GM19397 (cell line): ENCODE measurements around the gene IGHMBP2.

Source experiments
- ATAC-seq: cut with Tn5 transposase; IDR thresholded peaks from one replicate; pipeline ENCODE4 v1.9.1; 2021; ENCODE audit warnings: mild to moderate bottlenecking, moderate library complexity; ENCODE audit not compliant: unreplicated experiment

Gene IGHMBP2

GRCh38 chr11:68978626-68978930, 74.9 kb downstream of the IGHMBP2 start:
- no peak for ATAC-seq

GRCh38 chr11:68978931-68979594, 75.4 kb downstream of the IGHMBP2 start:
- no peak for ATAC-seq

GRCh38 chr11:68979931-68980775, 76.5 kb downstream of the IGHMBP2 start:
- no peak for ATAC-seq

- ATAC-seq, result no peak
Observed at GRCh38 chr11:68980776-68981065, 77.0 kb downstream of the IGHMBP2 start, which contains the start of gene MRGPRD. Gene MRGPRD (minus strand): TSS chr11:68980986. CDS start chr11:68980986, 0 bp downstream.

GRCh38 chr11:68982134-68982533, 78.4 kb downstream of the IGHMBP2 start:
- no peak for ATAC-seq

GRCh38 chr11:68983801-68984200, 80.1 kb downstream of the IGHMBP2 start:
- ATAC-seq, result no peak

GRCh38 chr11:68987211-68987610, 83.5 kb downstream of the IGHMBP2 start:
- ATAC-seq, result no peak

- ATAC-seq, result no peak
Observed at GRCh38 chr11:68988491-68988890, 84.8 kb downstream of the IGHMBP2 start.
